ENCODE data around the gene SPTBN1. TPM values are rescaled to one million over a fixed set of nuclear protein-coding genes. Genes with fewer than 3 reads are reported as not detected.
A peak's percentile ranks its signal among the peaks of the same experiment; 100 is the strongest.

The SPTBN1 gene
- total and polyA plus RNA-seq, 2 of the 13 experiments (the other 11 are each of a cell fraction or from before 2014, with no cell fraction given) = 123 to 299 TPM

- 86% methylated on average over 5 of the region's 5 CpGs for WGBS (ENCODE audit: low lambda C conversion rate)
- POLR2A ChIA-PET = interaction anchor here (2.8 to 8.8 kb wide), 3 partner anchors 14 to 42 kb away, joined by 10 to 108 read pairs (median 14); no protein-coding TSS in a partner anchor
- intact Hi-C loops (cut with micrococcal nuclease; ENCODE audit: unreplicated experiment) (loop anchor here (1.0 to 5.0 kb wide), 3 partner anchors 26 to 118 kb away; partner anchors contain the start of gene SPTBN1), in situ Hi-C loops (cut with HindIII; ENCODE audit: extremely low pct_ligation_motif_present, low pct_unique_long_range_greater_than_20kb) (no loop called here)
- Histone ChIP-seq H3K79me2 (ENCODE audit: insufficient read depth, low read length) (peaks cover 96% of the 10 kb centered on the region), H3K9me3 (ENCODE audit: low read length) (no peaks in the 10 kb centered on the region), H3K36me3 (replicated peaks in 1 of 2; ENCODE audit: control insufficient read depth in 1 of 2, insufficient read depth in 2 of 2, low read length in 2 of 2) (peaks cover 11 to 26% of the 10 kb centered on the region in 2 experiments), H3K4me2 (ENCODE audit: low read depth, low read length) (peak overlapping the region; percentile 75; the same call in 1 of the 2 replicates), H3K4me1 (ENCODE audit: insufficient read depth, low read length) (peaks cover 100% of the 10 kb centered on the region), H3K9ac (ENCODE audit: insufficient read depth, low read depth, low read length) (no peak overlapping the region), H2AFZ (ENCODE audit: low read length) (no peak overlapping the region), H4K20me1 (ENCODE audit: insufficient read depth, low read length) (peaks cover 92% of the 10 kb centered on the region), H3K27ac (ENCODE audit: extremely low read length, insufficient read depth, low read length) (peak overlapping the region; percentile 30), H3K4me3 (replicated peaks in 1 of 3; ENCODE audit: insufficient read depth in 1 of 3, low read depth in 2 of 3, low read length in 3 of 3) (no peak overlapping the region), H3K27me3 (ENCODE audit: control insufficient read depth in 1 of 2, insufficient read depth in 2 of 2, low read length in 2 of 2) (no peaks in the 10 kb centered on the region)
- no TSS peak for BruUV-seq (replicated peaks)
- no peak for ATAC-seq
- CTCF ChIA-PET (ENCODE audit: low intra/inter-chr PET ratio, low total read pairs) = no interaction called here
- TF ChIP-seq ZKSCAN8 (CRISPR knock-in tag; IDR thresholded peaks at IDR 0.05; ENCODE audit: borderline replicate concordance) (no peak), ZNF441 (CRISPR knock-in tag; IDR thresholded peaks at IDR 0.05; ENCODE audit: borderline replicate concordance) (0 out of 2 replicates have a peak, but pooled peaks have one; percentile 45), RBM22 (optimal IDR thresholded peaks at IDR 0.05; ENCODE audit: low read length) (peak; percentile 53), RFX3 (CRISPR knock-in tag; IDR thresholded peaks at IDR 0.05) (no peak), THAP7 (CRISPR knock-in tag; IDR thresholded peaks at IDR 0.05) (0 out of 2 replicates have a peak, but pooled peaks have one; percentile 28), THAP11 (CRISPR knock-in tag; IDR thresholded peaks at IDR 0.05) (peak; percentile 8; the same call in 1 of the 2 replicates), HBP1 (CRISPR knock-in tag; IDR thresholded peaks at IDR 0.05; ENCODE audit: low read depth) (peak; percentile 2; the same call in 1 of the 2 replicates), ATF7 (IDR thresholded peaks at IDR 0.05) (no peak), ATF7 (CRISPR knock-in tag; IDR thresholded peaks at IDR 0.05) (no peak), POLR2A (IDR thresholded peaks at IDR 0.05; ENCODE audit: insufficient read depth in 1 of 2, low read depth in 2 of 2, low read length in 2 of 2) (peak in 1 of 2 experiments; percentile 7; a peak in 1 of 4 replicates)
- DNase-seq (ENCODE audit: low spot score) = no peak
- FAIRE-seq = no peak
Observed at GRCh38 chr2:54574860-54575247, 118.7 kb downstream of the SPTBN1 start.
